ENCODE results near the gene DHRS7B.

DNA sequence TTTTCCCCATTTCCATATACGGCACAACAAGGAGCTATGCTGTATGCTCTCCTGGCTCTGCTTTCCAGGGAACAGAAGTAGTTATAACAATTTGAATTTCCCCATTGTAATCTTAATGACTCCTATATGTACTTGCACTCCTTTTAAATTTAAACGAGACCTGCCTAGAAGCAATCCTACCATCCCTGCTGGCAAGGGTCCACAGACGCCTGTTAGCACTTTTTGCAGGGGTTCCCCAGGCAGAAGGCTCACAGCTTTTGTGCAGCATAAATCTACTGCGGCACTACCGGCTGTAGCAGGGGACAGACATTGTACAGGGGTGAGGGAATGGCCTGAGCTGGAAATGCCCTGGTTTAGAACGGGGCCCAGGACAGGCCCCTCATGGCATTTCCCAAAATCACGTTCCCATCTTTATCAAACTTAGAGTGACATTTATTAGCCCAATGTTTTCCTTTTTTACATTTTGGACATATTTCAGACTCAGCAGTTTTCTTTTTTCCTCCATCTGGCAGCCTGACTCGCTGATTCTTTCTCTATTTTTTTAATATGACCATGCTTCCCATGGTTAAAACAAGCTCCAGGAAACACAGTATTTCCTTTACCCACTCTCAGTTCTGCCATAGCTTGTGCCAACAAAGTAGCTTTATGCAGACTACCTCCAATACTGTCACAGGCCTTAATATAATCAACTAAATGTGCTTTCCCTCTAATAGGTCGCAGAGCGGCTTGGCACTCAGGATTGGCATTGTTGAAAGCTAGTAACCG, 48.6 kb upstream of the DHRS7B start:
- TF ChIP-seq CTCF (IDR thresholded peaks at IDR 0.05; ENCODE audit: low read depth, low read length): no peak
- TF ChIP-seq EZH2phosphoT487 (IDR thresholded peaks at IDR 0.05; ENCODE audit: low read depth): no peak
